NCI-H2227 (cell line): ENCODE measurements around the gene SLC12A7.
"Not testable (repeated sequence)": the region's sequence is repeated elsewhere in the genome, so short reads cannot be mapped to it uniquely, and the experiment has no call there.

Experiments
- DNase-seq: peaks from one replicate; lab custom pipeline; 2025; ENCODE audit not compliant: unreplicated experiment; lab: John Stamatoyannopoulos, UW

The SLC12A7 gene

GRCh38 chr5:1127959-1128785 lies 16.3 kb upstream of the SLC12A7 start:
- no peak for DNase-seq

- not testable (repeated sequence) for DNase-seq
These were observed 13.8 kb upstream of the SLC12A7 start for GRCh38 chr5:1125695-1126094.

- DNase-seq = no peak
These were observed 13.1 kb upstream of the SLC12A7 start for GRCh38 chr5:1125030-1125357.

GRCh38 chr5:1124205-1125029 lies 12.6 kb upstream of the SLC12A7 start:
- DNase-seq = no peak

GRCh38 chr5:1123418-1124147 lies 11.7 kb upstream of the SLC12A7 start:
- no peak for DNase-seq

GRCh38 chr5:1122511-1123294 lies 10.8 kb upstream of the SLC12A7 start:
- DNase-seq = no peak

GRCh38 chr5:1121891-1122290 lies 10.0 kb upstream of the SLC12A7 start:
- no peak for DNase-seq

GRCh38 chr5:1121044-1121443 lies 9.2 kb upstream of the SLC12A7 start:
- DNase-seq = no peak

- DNase-seq = no peak
These were observed 8.6 kb upstream of the SLC12A7 start for GRCh38 chr5:1120236-1120999.

- DNase-seq = no peak
These were observed 7.5 kb upstream of the SLC12A7 start for GRCh38 chr5:1119312-1119831.

- DNase-seq = peak; percentile 48
These were observed 6.9 kb upstream of the SLC12A7 start for GRCh38 chr5:1118738-1119137.

- peak; percentile 55 for DNase-seq
These were observed 6.4 kb upstream of the SLC12A7 start for GRCh38 chr5:1118231-1118698.

- no peak for DNase-seq
These were observed 5.1 kb upstream of the SLC12A7 start for GRCh38 chr5:1116977-1117376.

- no peak for DNase-seq
These were observed 4.4 kb upstream of the SLC12A7 start for GRCh38 chr5:1116109-1116740.

GRCh38 chr5:1115123-1115815 lies 3.4 kb upstream of the SLC12A7 start:
- no peak for DNase-seq

- DNase-seq = no peak
These were observed 2.1 kb upstream of the SLC12A7 start for GRCh38 chr5:1113805-1114586.

GRCh38 chr5:1113332-1113690 lies 1.4 kb upstream of the SLC12A7 start:
- DNase-seq = no peak
